GM18511 (cell line): Measurements from ENCODE around the gene BICD1.
A peak's percentile ranks its signal among the peaks of the same experiment; 100 is the strongest.

Source experiments
- ATAC-seq: cut with Tn5 transposase; IDR thresholded peaks from one replicate; pipeline ENCODE4 v1.9.1; 2021; ENCODE audit warnings: mild to moderate bottlenecking, moderate library complexity; ENCODE audit not compliant: unreplicated experiment

The BICD1 gene

GRCh38 chr12:32233568-32233967 is 126.9 kb downstream of the BICD1 start:
- no peak for ATAC-seq

DNA sequence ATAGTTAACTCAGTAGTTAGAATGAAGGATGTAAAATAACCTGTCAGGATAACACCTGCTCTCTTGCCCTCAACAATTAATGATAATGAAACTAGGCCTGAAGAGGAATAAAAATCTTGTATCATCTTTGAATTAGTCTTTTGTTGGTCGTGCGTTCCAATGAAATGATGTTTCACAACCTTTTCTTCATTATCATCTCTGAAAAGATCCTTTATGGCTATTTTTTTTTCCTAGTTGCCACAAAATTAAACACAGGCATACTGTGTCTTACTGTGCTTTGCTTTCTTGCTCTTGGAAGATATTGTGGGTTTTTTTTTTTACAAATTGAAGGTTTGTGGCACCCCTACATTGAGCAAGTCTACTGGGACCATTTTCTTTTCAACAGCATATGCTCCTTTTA is 128.6 kb downstream of the BICD1 start:
- ATAC-seq, result no peak

DNA sequence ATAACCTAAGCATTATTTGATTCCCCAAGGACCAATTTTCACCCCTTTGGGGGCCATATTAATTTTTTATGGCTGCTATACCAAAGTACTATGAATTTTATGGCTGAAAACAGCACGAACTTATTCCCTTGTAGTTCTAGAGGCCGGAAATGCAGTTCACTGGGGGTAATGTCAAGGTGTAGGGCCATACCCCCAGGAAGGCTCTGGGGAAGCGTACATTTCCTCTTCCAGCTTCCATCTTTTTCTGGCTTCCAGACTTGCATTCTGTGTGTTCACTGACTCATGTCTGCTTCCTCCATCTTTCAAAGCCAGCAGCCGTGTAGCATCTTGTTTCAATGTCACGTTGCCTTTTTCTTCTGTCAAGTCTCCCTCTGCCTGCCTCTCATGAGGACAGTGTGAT is 133.5 kb downstream of the BICD1 start:
- no peak for ATAC-seq

- ATAC-seq, result no peak
Observed at GRCh38 chr12:32240831-32241230, 134.2 kb downstream of the BICD1 start.

DNA sequence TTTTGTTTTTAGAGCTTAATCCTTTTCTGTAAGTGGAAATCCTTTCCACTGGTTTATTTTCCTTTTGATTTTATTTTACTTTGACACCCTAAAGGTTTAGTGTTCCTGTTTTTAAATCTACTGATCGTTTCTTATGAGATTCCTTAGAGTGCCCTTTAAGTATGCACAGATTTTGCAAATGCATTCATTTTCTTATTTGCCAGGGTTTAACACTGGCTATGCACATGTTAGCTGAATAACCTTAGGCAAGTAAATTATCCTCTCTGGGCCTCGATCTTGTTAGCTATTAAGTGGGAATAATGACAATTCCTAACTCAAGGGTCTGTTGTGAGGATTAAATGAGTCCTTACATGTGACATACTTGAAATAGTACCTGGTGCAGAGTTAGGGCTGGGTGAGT is 136.0 kb downstream of the BICD1 start:
- ATAC-seq, result no peak

DNA sequence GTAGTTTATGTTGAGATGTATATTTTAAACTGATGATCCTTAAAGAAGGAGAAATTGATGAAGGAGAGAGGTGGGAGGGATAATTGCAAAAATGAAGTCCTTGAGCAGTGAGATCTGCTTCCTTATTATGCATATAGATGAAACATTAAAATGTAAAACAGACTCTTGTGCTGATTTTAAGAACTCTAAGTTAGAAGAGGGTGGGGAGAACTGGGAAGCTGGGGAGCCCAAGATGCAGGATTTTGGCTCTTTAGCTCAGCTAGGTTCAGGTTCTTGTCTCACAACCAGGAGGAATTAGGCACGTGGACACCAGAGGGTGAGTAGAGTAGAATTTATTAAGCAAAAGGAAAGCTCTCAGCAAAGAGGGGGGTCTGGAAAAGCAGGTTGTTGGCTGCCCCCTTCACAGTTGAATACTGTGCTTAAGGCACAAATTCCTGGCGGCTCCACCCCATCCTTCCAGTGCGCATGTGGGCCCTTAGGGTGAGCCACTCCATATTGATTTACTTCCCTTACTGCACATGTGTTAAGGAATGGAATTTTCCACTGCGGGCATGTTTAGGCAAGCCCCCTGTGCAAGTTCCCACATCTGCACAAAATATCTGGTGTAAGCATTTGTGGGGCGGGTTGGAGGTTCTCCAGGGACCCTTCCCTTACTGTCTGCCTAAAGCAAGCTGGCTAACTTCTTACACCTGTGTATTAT is 141.9 kb downstream of the BICD1 start:
- ATAC-seq, result no peak

- ATAC-seq, result no peak
Observed at GRCh38 chr12:32249777-32250176, 143.1 kb downstream of the BICD1 start.

DNA sequence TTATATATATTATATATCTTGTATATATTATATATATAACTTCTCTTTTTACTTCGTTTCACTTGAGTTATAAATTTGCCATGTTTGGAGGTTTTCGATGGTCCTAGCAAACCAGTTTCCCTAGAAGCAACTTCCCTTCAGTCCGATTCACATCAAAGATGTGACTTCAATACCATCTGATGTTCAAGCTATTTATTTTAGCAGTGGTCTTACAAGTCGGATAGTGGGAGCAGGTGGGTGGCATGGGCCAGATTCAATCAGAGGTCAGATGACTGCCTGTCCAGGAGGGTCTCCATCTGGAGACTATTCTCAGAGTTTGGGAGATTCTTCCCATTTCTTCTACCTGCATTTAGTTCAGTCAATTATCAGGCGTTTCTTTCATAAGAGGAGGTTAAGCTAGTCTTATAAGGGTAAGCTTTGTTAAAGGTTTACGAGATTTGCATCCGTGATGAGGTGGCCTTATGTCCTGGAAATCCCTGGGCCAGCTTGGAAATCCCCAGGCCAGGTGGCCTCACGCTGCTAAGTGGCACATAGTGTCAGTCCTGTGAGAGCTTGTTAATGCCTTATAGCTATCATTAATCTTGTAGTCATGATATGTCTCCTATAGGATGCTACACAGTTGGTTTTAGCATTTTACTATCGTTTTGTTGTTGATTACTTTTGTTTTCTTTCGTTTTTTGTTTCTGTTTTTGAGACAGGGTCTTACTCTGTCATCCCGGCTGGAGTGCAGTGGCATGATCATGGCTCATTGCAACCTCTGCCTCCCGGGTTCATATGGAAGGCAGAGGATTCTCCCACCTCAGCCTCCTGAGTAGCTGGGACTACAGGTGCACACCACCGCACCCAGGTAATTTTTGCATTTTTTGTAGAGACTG is 145.8 kb downstream of the BICD1 start:
- ATAC-seq, result peak; percentile 88

DNA sequence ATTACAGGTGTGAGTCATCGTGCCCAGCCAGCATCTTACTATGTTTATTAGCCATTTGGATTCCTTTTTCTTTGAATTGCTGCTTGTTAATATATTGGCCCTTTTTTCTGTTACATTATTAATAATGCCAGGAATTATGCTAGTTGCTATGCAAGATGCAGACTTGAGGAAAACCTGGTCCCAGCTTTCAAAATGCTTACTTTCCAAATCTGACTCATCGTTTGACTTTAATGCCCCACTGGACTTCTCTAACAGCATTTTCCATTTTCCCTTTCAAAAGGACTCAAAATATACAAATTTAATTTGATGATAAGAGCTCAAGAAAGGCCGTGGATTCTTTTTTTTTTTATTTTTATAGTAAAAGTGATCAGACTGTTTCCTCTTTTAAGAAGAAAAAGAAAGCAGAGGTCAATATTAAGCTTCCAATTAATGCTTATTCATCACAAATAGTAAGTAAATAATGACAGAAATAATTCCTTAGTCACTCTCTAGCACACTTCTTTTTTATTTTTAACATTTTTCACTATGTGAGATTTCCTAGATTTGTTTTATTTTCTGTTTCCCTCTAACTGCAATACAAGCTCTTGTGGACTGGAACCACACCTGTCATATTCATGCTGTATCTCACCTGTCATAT is 146.6 kb downstream of the BICD1 start:
- ATAC-seq, result no peak

DNA sequence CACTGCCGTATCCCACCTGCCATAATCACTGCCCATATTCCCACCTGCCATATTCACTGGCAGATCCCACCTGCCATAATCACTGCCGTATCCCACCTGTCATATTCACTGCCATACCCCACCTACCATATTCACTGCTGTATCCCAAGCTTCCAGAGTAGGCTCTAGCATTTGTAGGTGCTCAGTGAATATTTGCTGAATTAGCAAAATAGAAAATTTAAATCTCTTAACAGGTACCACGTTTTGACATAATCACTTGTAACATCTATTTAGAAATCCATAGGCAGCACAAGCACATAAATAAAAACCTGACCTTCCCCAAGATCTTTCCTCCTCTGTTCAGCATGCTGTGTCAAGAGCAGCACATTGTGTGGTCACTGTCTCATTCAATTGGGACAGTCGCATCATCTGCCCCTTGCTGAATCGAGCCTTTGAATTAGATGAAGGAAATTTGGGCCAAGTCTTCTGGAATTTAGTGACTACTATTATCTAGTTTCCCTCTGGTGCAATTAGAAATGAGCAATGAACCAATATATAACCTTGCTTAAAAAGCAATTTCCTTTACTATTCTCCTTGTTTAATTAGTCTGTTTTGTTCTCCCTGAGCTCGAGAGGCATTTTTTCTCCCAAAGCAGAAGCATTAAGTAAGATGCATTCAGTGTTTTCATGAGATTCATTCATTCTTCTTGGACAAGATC is 147.8 kb downstream of the BICD1 start:
- ATAC-seq, result no peak

GRCh38 chr12:32255588-32255987 is 148.9 kb downstream of the BICD1 start:
- no peak for ATAC-seq

DNA sequence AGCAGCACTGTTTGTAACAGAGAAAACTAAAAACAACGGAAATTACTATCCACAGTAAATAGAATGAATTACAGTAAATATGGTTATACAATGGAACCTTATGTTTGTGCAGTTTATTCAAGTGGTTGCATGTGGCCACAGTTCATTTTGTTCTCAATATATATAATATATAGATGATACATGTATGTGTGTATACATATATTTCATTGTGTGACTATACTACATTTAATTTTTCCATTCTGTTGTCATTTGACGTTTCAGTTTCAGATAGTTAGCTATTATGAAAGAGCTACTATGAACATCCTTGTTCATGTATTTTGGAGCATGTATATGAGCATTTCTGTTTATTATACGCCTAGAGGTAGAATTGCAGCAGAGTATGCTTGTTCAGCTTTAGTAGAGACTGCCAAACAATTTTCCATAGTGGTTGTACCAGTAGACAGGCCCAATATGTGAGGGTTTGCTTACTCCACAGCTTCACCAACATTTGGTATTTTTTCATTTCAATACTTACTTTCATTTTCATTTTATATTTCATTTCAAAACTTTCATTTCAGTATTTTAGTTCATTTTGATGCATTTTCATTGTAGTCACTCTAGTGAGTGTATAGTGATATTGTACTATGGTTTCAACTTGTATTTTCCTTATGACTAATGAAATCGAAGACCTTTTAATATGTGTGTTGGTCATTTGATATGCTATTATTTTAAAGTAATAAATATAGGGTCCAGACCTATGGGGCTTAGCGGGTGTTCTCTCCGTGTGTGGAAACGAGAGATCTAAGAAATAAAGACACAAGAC is 151.2 kb downstream of the BICD1 start:
- ATAC-seq, result no peak

DNA sequence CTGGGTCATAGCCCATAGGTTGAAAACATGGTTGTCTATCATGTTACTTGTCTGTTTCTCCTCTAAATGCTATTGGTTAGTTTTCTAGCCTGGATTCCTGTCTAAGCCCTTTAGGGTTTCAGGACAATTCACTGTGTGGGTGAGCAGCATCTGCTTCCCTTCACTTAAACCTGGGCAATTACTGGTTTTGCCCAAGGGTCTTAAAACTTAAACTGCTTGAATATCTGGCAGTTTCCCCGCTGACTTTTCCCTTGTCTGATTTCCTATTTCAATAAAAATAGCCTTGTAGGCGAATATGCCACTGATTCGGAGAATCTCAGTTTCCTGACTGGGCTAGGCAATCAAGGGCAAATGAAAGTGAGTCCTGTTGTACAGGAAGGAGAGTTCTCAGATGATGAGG is 154.0 kb downstream of the BICD1 start:
- no peak for ATAC-seq

GRCh38 chr12:32261638-32262037 is 155.0 kb downstream of the BICD1 start:
- ATAC-seq, result no peak

DNA sequence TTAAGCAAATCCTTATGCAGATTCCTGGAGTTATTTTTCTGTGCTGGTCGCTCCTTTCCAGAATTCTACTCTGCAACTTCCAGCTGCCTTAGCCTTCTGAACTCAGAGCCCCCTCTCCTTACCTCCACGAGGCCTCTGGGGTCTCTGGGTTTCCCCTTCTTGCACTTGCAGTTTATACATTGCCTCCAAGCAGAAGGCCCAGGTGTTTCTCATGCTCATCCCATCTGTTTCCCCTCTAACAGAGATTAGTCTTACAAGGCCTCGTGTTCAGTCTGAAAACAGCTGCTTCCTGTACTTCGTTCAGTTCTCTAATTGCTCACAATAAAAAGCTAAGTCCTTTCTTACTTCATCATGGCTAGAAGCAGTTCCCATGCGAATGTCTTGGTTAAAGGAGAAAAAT is 158.3 kb downstream of the BICD1 start:
- ATAC-seq, result peak; percentile 67

GRCh38 chr12:32265456-32265855 is 158.8 kb downstream of the BICD1 start:
- ATAC-seq, result no peak

GRCh38 chr12:32265951-32266350 is 159.3 kb downstream of the BICD1 start:
- peak; percentile 64 for ATAC-seq

- no peak for ATAC-seq
Observed at GRCh38 chr12:32266756-32267155, 160.1 kb downstream of the BICD1 start.

GRCh38 chr12:32270818-32271710 is 164.4 kb downstream of the BICD1 start:
- ATAC-seq, result no peak
